NCI-H82 treated with DMSO at 0.1 percent for 48 hours (cell line): ENCODE results near the gene SPDYE16.
"Not testable (repeated sequence)": the region's sequence is repeated elsewhere in the genome, so short reads cannot be mapped to it uniquely, and the experiment has no call there.

ENCODE experiments used
- DNase-seq: peaks from one replicate; lab custom pipeline; 2025; ENCODE audit not compliant: unreplicated experiment; lab: John Stamatoyannopoulos, UW

SPDYE16 gene

DNA sequence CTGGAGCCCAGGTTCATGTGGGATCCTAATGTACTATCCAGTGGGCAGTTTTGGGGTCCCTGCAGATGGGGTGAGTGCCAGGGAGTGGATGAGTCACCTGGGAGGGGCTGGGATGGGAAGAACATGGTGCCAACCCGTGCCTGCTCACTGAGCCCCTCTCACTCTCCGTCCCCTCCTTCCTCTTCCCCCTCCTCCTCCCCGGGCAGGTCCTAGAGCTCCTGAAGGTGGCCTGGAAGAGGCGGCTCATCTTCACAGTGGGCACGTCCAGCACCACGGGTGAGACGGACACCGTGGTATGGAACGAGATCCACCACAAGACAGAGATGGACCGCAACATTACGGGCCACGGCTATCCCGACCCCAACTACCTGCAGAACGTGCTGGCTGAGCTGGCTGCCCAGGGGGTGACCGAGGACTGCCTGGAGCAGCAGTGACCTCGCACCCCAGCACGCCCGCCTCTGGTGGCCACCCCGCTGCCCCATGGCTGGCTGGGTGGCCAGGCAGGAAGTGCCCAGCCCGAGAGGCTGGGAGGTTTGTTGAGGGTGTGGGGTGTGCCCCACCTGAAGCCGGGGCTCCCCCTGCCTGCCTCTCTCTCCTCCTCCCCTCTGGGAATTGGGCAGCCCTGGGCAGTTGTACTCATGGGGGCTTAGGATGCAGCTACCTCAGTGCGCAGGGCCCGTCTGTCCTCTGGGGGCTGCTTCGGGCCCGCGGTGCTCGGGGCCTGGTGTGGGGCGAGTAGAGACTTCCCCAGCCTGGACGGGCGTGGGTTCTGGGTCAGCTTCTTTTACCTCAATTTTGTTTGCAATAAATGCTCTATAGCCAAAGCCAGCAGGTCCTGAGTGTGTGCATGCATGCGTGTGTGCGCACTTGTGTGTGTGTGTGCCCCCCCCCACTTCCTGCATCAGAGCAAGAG, 37.7 kb downstream of the SPDYE16 start:
- DNase-seq = no peak

DNA sequence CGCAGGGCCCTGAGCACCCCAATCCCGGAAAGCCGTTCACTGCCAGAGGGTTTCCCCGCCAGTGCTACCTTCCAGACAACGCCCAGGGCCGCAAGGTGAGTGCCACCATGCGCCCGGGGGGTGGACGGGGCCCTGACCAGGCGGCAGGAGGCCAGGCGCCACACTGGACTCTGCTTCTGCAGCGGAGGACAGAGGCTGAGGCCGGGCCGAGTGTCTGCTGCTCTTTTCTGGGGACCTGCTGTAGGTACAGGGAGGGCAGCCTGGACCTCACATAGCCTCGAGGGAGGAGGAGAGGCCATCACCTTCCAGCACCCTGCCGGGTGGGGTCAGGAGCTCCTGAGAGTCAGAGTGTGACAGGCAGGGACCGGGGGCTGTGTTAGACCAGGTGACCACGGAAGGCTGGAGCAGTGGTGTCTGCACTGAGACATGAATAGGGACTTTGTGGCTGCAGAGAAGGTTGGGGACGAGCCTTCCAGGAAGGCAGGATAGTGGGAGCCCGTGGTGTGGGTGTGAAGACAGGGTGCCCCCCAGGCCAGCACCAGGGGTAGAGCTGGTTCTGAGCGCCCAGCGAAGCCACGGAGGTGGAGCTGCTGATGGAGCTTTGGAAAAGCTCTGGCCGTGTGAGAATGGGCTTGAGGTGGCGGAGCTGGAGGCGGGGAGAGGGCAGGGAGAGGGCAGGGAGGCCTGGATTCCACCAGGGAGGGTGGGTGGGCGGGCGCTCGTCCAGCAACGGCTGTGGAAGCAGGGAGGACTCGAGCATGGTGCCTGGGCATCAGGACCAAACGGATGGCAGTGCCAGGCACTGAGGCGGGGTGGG, 38.5 kb downstream of the SPDYE16 start:
- DNase-seq = not testable (repeated sequence)

DNA sequence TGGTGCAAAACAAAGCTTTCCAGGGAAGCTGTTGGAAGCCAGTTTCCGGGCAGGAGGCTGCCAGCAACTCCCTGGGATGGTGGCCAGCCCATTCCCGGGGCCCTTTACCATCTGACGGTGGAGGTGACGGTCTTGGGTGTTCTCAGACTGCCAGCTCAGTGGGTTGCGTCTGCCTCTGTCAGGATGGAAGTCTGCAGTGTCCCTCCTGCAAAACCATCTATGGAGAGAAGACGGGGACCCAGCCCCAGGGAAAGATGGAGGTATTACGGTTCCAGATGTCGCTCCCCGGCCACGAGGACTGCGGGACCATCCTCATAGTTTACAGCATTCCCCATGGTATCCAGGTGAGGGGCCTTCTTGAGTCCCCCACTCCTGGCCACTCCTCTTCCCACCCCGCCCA, 39.9 kb downstream of the SPDYE16 start:
- not testable (repeated sequence) for DNase-seq

DNA sequence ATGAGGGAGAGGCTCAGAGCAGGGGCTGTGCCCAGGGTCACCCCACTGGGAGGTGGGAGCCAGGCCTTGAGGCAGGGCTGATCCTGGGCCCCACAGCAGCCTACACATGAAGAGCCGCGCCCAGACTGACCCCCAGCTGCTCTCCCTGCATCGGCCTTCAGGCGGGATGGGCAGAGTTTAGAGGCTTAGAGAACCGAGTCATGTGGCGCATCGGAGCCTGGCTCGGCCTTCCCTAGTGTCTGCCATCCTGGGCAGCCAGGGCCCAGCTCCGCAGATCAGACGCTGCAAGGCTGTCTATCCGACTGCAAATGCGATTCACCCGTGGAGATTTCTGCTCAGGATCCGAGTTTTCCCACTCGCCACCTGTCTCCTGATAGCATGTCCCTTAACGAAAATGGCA, 40.3 kb downstream of the SPDYE16 start:
- not testable (repeated sequence) for DNase-seq

DNA sequence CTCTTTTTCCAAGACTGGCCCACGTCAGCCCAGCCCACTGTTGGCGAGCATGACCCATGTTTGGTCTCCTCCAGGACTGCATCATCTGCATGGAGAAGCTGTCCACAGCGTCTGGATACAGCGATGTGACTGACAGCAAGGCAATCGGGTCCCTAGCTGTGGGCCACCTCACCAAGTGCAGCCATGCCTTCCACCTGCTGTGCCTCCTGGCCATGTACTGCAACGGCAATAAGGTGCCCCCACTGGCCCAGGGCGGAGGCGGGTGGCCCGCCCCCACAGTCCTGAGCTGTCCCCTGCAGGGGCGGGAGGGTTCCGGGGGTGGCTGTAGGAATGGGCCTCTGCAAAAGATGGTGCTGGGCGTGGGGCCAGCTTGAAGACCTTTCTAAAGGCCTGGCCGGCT, 40.9 kb downstream of the SPDYE16 start:
- DNase-seq = not testable (repeated sequence)

DNA sequence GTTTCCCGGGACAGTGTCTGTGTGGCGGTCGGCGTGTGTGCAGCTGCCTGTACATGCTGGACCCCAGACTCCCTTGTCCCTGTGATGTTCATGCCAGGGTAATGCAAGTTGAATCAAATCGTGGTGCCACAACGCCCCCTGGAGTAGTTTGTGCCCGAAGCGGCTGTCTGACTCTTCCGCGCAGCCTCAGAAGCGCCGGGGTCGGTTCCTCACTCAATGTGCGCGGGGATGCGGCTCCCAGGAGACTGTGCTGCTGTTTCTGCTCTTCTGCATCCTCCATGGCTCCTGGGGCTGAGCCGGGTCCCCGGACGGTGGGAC, 43.2 kb downstream of the SPDYE16 start:
- DNase-seq = not testable (repeated sequence)

DNA sequence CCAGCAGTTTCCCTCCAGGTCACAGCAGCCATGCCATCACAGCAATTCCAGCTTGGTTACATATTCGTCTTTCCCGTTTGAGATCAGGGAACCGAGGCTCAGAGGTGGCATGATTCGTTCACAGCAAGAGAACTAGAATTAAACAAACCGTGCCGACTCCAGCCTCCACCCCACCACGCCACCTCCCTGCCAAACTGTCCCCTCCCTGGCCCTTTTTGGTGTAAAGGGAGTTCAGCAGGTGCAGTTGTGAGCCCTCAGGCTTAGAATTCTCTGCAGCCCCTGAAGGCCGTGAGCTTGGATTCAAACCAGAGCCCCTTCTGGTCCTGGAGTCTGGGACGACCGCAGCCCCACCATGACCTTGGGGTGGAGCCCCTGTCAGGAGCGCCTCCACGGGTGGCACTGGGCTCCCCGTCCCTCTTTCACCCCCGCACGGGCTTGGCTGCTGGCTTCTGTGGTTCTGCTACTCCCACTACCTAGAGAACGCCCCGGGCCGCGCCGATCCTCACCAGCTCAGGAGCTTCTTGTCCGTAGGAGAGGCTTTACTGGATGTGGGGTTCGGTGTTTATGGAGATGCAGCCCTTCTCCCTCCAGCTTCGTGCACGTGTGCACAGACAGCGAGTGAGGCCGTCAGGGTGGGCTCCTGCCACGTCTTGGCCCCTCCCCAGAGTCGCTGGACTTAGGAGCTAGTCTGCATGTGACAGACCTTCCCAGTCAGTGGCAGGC, 43.7 kb downstream of the SPDYE16 start:
- DNase-seq = not testable (repeated sequence)

DNA sequence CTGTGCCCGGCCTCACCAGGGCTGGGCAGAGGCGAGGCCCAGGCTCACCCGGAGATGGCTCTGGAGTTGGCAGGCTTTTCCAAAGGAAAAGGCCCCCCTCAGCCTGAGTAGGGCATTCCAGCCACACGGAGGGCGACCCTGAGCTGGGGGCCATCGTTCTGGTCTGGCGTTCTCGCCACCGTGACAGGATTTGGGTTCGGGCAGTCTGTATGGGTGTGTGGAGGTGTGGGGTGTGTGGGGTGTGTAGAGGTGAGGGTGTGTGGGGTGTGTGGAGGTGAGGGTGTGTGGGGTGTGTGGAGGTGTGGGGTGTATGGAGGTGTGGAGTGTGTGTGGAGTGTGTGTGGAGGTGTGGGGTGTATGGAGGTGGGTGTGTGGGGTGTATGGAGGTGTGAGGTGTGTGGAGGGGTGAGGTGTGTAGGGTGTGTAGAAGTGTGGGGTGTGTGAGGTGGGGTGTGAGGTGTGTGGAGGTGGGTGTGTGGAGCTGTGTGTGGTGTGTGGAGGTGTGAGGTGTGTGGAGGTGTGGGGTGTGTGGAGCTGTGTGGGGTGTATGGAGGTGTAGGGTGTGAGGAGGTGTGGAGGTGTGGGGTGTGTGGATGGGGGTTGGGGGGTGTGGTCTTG, 44.4 kb downstream of the SPDYE16 start:
- not testable (repeated sequence) for DNase-seq

DNA sequence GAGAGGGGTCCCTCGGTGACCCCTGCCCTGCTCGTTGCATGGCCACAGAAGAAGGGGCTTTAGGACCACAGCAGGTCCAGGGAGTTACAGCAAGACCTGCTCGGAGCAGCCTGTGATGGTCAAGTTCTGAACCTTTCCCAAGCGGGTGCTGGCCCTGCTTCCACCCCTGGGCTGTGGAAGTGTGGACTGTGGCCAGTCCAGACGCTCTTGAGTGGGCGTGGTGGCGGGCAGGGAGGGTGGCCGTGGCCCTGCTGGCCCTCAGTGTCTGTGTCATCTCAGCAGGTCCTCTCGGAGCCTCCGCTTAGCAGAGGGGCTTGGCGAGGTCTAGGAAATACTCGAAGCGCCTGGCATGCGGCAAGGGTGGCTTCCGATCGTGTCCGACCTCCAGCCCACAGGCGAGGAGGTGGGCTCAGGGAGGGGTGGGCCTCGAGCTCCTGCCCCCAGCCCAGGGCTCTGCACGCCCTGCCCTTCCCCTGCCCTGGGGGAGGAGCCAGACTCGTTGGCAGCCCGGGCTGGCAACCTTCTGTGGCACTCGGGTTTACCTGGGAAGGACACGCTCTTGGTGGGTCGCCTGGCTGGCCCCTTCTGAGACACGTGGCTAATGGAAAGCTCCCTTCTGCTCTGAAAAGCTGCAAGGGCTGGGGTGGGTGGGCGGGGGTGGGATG, 45.0 kb downstream of the SPDYE16 start:
- DNase-seq = not testable (repeated sequence)

DNA sequence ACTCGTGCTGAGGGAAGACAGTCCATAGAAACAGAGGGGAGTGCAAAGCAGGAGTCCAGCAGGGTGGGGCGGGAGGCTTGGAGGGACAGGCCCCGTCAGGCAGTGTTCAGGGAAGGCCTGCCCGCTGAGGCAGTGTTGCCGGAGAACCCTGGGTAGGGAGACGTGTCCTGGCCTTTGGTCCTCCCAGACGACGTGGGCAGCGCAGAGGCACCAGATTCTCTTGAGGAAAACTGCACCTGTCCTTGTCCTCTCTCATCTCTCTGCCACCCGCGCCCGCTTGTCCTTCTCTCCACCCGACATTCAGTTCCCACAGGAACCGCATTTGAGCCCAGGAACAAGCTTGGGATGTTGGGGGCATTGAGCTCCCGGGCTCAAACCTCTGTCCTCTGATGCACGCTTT, 47.4 kb downstream of the SPDYE16 start:
- not testable (repeated sequence) for DNase-seq

DNA sequence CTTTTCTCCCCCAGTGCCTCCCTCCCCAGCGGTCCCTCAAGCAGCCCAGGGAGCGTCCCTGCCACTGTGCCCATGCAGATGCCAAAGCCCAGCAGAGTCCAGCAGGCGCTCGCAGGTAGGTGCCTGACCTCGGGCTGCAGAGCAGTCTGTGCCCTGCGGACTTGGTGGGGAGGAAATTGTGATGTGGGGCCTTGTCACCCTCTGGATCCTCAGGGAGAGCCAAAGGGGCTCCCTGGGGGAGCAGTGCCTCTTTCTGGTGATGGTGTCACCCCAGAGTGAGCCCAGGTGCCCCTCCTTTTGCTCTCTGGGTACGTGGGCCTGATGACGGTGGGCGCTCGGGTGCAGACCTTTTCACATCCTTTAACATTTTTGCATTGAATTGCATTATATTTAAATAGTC, 51.0 kb downstream of the SPDYE16 start:
- DNase-seq = not testable (repeated sequence)

DNA sequence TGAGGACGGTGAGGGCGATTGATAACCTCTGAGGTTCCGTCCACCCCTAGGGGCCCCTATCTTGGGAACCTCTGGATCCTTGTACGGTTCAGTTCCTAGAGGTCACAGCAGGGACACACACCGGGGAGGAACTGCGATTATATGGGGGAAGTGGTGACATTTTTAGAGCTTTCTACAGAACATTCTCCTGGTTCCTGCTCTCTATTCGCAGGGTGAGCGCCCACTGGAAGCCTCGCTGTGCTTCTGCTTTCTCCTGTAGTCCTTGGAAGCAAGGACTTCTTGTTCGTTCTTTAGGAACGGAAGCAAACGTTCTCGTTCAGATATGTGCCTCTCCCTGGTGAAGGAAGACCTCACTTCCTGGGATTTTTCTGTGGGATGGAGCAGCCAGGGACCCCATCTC, 55.1 kb downstream of the SPDYE16 start:
- not testable (repeated sequence) for DNase-seq

DNA sequence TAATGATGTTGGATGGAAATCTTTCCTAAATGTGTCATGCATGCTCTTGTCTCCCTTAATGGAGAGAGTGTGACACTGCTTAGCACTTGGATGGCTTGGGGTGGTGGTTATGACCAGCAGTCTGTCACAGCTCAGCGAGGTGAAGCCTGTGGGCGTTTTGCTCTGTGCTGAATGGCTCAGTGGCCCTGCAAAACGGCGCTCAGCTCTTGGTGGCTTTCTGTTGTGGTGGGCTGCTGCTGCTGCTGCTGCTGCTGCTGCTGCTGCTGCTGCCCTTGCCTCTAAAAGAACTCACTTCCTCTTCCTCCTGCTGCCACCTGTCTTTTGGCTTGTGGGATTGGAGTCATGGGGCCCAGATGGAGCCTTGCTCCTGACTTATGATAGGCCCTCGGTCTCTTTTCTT, 56.5 kb downstream of the SPDYE16 start:
- DNase-seq = not testable (repeated sequence)

DNA sequence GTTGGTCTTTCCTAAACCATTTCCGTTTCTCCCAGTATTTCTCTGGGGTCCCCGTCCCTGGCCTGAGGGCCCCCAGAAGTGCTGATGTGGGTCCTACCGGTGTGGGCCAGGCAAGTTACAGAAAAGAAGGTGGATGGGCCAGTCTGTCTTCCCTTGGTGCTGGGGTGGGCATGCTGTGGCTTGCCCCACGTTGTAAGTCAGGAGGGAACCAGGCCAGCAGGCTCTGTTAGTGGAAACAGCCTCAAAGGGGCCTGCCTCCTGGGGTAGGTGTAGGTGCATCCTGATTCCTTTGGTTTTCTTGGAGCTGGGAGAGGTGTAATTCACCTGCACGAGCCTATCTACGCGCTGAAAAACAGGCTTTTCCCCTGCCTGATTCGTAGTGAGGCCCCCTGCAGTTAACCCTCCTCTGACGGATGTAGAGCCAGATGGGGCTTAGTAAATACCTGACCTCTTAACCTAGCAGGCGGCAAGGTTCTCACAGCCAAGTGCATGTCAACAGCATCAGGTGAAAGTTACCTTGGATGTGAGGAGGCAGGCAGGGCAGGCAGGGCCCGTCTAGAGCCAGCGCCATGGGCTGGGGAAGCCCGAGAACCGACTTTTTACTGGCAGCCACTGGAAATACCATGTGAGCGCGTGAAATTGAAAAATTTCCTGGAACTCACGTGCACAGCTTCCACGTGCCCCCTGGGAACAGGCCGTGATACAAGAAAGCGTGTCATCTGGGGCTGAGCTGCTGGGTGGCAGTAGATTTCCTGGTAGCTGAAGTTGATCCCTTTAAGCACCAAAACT, 57.1 kb downstream of the SPDYE16 start:
- DNase-seq = not testable (repeated sequence)

DNA sequence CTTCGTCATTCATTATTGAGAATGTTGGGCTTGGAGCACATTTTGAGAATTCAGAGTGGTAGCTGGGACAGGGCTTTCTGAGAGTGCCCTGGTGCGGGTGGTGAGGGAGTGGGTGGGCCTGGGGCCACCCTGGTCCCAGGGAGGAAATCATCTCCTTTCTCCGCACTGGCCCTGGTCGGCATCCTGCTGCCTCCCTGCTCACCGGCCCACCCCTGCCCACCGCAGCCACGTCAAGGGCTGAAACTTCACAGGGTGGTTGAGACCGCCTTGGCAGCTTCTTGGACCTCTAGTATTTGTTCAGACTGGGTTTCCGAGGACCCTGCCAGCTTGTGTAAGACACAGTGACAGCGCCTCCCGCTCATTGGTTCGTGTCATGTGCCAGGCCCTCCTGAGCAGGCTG, 58.6 kb downstream of the SPDYE16 start:
- not testable (repeated sequence) for DNase-seq

DNA sequence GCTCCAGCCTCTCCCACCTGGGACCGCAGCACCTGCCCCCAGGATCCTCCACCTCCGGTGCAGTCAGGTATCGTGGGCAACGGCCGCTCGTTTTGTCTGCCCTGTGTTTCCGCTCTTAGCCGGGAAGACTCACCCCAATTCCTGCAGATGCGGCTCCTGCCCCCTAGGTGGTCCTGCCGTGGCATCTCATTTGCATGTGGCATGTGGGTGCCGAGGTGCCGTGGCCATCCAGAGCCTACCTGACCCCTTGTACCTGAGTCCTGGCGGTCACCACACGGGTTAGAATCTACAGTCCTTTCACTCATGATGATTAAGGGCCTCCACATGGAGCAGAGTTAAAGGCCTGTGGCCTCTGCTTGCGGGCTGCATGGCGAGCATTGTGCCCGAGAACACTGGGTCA, 60.0 kb downstream of the SPDYE16 start:
- DNase-seq = not testable (repeated sequence)

DNA sequence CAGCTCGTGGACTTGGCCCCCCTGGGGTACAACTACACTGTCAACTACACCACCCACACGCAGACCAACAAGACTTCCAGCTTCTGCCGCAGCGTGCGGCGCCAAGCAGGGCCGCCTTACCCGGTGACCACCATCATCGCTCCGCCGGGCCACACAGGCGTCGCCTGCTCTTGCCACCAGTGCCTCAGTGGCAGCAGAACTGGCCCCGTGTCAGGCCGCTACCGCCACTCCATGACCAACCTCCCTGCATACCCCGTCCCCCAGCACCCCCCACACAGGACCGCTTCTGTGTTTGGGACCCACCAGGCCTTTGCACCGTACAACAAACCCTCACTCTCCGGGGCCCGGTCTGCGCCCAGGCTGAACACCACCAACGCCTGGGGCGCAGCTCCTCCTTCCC, 60.4 kb downstream of the SPDYE16 start:
- not testable (repeated sequence) for DNase-seq
